Measurements from ENCODE around the gene ODAD4.

The ODAD4 gene

DNA sequence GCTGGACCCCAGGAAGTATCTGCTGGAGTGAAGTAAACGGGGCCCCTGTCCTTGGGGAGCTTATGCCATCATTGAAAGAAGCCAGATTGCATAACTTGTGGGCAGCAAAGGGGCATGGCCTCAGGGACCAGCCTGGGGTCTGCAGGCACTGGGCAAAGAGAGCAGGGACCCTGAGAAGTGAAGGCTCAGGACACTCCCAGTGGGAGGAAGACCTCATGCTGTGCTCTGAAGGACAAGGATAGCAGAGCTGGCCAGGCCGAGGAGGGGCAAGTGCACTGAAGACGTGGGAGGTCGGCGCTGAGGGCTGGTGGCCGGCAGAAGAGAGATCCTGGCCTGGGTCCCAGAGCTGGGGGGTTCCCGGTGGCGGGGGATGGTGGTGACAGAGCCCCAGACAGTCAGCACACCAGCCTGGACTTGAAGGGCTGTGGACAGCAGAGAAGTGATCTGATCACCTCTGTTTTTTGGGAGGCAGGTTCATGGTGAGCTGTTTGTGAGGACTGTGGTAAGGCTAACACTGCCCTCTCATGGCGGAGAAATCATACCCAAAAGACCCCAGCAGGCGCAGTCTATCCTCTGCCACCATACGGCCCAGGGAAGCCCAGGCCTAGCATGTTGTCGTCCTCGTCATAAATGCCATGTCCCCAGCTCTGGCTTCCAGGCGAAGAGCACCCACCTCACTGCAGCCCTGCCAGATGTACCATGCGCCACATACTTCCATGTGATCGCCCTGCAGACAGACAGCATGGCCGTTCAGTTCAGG lies 29.1 kb downstream of the ODAD4 start:
- POLR2A ChIA-PET, result no interaction called here
- no peak for DNase-seq (ENCODE audit: extremely low spot score)

DNA sequence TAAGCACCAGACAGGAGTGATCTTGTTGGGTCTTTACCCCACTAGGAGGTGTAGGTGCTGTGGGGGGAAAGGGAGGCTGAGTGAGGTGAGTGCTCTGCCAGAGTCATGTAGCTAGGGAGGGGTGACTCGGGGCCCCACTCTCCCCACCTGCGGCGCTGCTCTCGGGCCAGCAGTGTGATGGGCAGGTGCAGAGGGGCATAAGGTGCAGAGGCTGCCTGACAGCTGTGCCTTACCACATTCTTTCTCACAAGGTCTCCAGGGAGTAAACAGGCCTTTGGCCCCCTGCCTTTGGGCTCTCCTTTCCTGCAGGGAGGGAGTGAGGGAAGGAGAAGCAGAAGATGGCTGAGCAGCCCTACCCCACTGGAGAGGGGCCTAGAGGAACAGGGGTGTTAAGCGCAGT lies 31.7 kb downstream of the ODAD4 start:
- DNase-seq (ENCODE audit: extremely low spot score), result no peak
- TF ChIP-seq, protein P1, sequence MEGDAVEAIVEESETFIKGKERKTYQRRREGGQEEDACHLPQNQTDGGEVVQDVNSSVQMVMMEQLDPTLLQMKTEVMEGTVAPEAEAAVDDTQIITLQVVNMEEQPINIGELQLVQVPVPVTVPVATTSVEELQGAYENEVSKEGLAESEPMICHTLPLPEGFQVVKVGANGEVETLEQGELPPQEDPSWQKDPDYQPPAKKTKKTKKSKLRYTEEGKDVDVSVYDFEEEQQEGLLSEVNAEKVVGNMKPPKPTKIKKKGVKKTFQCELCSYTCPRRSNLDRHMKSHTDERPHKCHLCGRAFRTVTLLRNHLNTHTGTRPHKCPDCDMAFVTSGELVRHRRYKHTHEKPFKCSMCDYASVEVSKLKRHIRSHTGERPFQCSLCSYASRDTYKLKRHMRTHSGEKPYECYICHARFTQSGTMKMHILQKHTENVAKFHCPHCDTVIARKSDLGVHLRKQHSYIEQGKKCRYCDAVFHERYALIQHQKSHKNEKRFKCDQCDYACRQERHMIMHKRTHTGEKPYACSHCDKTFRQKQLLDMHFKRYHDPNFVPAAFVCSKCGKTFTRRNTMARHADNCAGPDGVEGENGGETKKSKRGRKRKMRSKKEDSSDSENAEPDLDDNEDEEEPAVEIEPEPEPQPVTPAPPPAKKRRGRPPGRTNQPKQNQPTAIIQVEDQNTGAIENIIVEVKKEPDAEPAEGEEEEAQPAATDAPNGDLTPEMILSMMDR (IDR thresholded peaks at IDR 0.05; ENCODE audit: control extremely low read depth, extremely low read depth, low read depth, missing control alignments), result no peak
- POLR2A ChIA-PET, result no interaction called here
- CTCF ChIA-PET, result interaction anchor here (0.7 to 12.1 kb wide), 11 partner anchors 10 to 154 kb away, joined by 3 to 172 read pairs (median 6); partner anchors contain the start of genes DHX58, DNAJC7, KAT2A and NKIRAS2

More for the DNA sequence above, 29.1 kb downstream of the ODAD4 start:
- CTCF ChIA-PET, result interaction anchor here (0.7 to 12.1 kb wide), 9 partner anchors 10 to 224 kb away, joined by 3 to 172 read pairs (median 4); partner anchors contain the start of genes DHX58, KAT2A and NKIRAS2
- TF ChIP-seq, protein P1 (IDR thresholded peaks at IDR 0.05; ENCODE audit: control extremely low read depth, extremely low read depth, low read depth, missing control alignments), result no peak

DNA sequence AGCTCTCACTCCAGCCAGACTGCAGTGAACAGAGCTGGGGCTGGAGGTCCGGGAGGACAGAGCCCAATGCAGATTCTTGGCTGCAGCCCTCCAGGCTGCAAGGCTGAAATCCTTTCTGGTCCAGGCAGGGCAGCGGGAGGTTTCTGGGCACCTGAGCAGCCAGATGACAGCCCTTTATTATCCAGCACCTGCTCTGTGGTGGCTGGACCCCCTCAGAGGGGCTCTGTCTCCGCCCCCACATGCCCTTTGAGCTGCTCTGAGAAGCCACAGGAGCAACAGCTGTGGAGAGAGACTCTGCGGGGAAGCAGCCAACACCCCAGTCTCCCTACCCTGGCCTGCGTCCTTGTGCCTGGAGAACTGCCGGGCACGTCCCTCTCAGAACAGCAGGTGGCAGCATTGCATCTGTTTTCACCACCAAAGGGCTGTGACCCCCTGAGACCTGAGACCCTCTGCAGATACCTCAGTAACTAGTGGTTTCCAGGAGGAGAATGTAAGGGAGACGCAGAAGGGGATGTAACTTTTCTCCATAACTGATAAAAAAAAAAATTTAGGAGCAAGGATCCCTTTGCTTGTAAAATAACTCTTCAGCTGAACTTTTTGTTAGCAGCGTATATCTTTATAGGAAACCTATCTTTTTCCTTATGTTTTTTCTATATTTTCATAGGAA lies 32.5 kb downstream of the ODAD4 start:
- DNase-seq (ENCODE audit: extremely low spot score), result peak; percentile 85
- ChIA-PET CTCF (interaction anchor here (0.7 to 12.1 kb wide), 18 partner anchors 9 to 153 kb away, joined by 3 to 172 read pairs (median 5); partner anchors contain the start of genes DHX58, DNAJC7, KAT2A and NKIRAS2), POLR2A (no interaction called here)
- TF ChIP-seq, protein P1 (IDR thresholded peaks at IDR 0.05; ENCODE audit: control extremely low read depth, extremely low read depth, low read depth, missing control alignments), result peak; percentile 96

DNA sequence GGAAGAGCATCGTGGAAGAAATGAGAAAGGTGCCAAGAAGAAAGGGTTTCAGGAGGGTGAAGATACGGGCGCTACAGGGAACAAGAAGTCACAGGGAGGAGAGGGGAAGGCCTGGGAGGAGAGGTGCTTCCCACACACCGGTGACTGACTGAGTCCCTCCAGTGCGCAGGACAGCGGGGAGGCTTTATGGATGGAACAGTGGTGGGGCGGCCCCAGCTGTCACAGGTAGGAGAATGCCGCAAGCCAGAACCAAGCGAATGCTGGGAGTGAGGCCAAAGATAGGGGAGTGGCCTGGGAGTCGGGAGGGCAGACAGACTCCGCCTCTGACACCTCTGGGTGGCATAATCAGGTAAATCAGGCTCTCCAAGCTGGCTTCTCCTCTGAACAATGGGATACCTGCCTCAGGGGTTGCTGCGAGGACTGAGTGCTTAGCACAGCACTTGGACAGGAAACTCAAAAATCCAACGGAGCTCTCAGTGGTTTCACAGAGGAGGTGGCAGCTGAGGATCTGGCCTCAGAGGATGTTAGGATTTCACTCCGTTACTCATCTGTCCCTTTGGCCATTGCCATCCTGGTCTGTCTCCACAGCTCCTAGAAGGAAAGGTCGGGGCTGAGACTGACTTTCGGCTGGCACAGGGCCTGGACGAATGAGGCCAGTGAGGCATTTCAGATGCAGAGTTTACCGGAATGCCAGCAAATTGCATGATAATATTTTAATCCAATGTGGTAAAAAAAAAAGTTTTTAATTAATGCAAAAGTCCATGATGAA lies 35.5 kb downstream of the ODAD4 start:
- POLR2A ChIA-PET, result interaction anchor here (0.6 to 1.8 kb wide), 14 partner anchors 10 to 1726 kb away, joined by 3 to 14 read pairs (median 3); partner anchors contain the start of genes DHX58, DNAJC7 and ODAD4

DNA sequence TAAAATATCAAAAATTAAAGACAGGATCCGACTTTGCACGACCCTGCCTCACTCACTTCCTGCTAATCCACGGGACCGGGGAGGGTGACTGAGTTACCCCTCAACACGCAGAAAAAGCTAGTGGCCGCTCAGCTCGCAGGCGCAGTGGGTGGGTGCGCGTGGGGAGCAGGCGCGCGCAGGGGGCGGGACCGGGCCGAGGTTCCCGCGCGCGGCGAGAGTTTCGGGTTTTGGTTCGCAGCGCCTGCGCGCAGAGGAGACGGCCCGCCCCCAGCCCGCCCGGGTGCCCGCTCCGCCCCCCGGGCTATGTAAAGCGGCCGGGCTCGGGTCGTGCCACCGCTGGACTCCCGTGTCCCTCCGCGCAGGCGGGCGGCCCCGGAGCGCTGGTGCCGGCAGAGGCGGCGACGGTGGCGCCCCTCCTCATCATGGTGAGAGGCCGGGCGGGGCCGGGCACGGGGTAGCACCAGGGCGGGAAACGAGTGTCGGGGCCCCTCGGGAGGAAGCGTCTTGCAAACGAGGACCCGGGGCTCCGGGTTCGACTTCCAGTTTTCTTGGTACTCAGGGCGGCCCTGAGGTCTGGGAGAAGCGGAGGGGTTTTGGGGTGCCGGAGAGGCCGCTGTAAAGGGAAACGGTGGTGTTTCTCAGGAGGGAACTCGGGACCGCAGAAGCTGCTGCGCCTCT lies 36.2 kb downstream of the ODAD4 start, which contains the start of gene CNP:
CNP (plus strand) TSS at position 333 of the 678 bp plus-strand sequence; CDS start at position 423, 90 bp downstream.
- DNase-seq (ENCODE audit: extremely low spot score), result peak; percentile 97
- ChIA-PET POLR2A (interaction anchor here (0.6 to 1.8 kb wide), 16 partner anchors 9 to 1727 kb away, joined by 3 to 14 read pairs (median 3); partner anchors contain the start of genes DHX58, DNAJC7 and ODAD4), CTCF (interaction anchor here (0.7 to 12.1 kb wide), 10 partner anchors 11 to 436 kb away, joined by 3 to 172 read pairs (median 4); partner anchors contain the start of genes DHX58, DNAJC7, KAT2A and NKIRAS2)
- TF ChIP-seq, protein P1 (IDR thresholded peaks at IDR 0.05; ENCODE audit: control extremely low read depth, extremely low read depth, low read depth, missing control alignments), result no peak

More for the DNA sequence above, 35.5 kb downstream of the ODAD4 start:
- CTCF ChIA-PET, result interaction anchor here (0.9 to 12.1 kb wide), 10 partner anchors 9 to 150 kb away, joined by 3 to 172 read pairs (median 4); partner anchors contain the start of genes DHX58, DNAJC7, KAT2A and NKIRAS2
- peak; percentile 77 for DNase-seq (ENCODE audit: extremely low spot score)
- TF ChIP-seq, protein P1 (IDR thresholded peaks at IDR 0.05; ENCODE audit: control extremely low read depth, extremely low read depth, low read depth, missing control alignments), result no peak
